BLaER1 treated with 17β-estradiol and CSF1 and Interleukin-3, amounts not matched to agents 10 nM and 100 nM (cell line): ENCODE data around the gene RNF11.

ENCODE experiments used
- H3K27ac ChIP-seq, 11 experiments: shearing (Covaris generic); formaldehyde crosslinking; 2 replicates each; pipeline ENCODE4 v1.8.1; 2022
- H3K27me3 ChIP-seq, 11 experiments: shearing (Covaris generic); formaldehyde crosslinking; 2 replicates each; pipeline ENCODE4 v1.8.1; 2022
- H3K36me3 ChIP-seq, 11 experiments: shearing (Covaris generic); formaldehyde crosslinking; 2 replicates each; pipeline ENCODE4 v1.8.1; 2022
- H3K4me1 ChIP-seq, 10 experiments: shearing (Covaris generic); formaldehyde crosslinking; 2 replicates each; pipeline ENCODE4 v1.8.1; 2022
- H3K4me2 ChIP-seq, 11 experiments: shearing (Covaris generic); formaldehyde crosslinking; 2 replicates each; pipeline ENCODE4 v1.8.1; 2022
- H3K4me3 ChIP-seq, 10 experiments: shearing (Covaris generic); formaldehyde crosslinking; 2 replicates each; pipeline ENCODE4 v1.8.1; 2022
- H3K9ac ChIP-seq, 11 experiments: shearing (Covaris generic); formaldehyde crosslinking; 2 replicates each; pipeline ENCODE4 v1.8.1; 2022
- H3K9me3 ChIP-seq, 11 experiments: shearing (Covaris generic); formaldehyde crosslinking; replicated peaks in 1 of 11; 2 replicates each; pipeline ENCODE4 v1.8.1; 2022
- H4K20me1 ChIP-seq, 11 experiments: shearing (Covaris generic); formaldehyde crosslinking; 2 replicates each; pipeline ENCODE4 v1.8.1; 2022
- Cebpa-rat ChIP-seq, 11 experiments: shearing (Covaris generic); IDR thresholded peaks; 2 replicates each; pipeline ENCODE4 v1.8.1; 2022

The RNF11 gene

DNA sequence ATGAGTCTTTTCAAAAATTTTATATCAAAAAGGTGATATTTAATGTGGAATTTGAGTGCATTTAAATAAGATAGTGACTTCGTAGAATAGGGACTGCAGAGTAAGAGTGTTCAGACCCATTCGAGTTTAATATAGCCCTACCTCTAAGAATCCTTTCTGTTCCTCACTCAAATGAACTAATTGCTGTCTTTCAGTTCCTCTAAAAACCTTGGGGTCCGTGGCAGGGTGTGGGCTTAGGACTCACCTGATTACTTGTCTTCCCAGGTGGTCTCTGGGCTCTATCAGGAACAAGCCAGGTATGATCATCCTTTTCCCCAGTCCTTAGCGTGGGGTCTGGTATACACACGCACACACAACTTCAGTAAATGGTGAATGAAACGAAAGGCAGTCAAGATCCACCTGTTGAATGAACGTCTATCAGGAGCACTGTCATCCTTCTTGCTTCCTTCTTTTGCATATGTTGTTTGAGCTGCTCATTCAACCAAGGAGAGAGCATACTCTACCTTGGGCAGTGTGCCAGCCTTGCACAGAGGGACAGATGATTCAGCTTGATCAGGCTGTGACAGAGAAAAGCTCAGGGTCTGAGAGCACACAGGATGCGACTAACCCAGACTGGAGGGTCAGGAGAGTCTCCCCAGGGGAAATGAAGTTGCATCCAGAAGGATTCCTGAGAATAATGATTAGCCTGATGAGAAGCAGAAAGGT is 1.2 kb upstream of the RNF11 start:
- Histone ChIP-seq H3K4me2 (peak overlapping the region; percentile 74 to 97 (median 90)), H3K27me3 (no peaks in the 10 kb centered on the region), H3K4me3 (peak overlapping the region in 9 of 10 experiments; percentile 82 to 99 (median 95); a peak in 14 of 20 replicates), H3K27ac (peak overlapping the region in 9 of 11 experiments; percentile 85 to 97 (median 90); a peak in 19 of 22 replicates), H4K20me1 (peaks cover 17 to 35% (median 32%) of the 10 kb centered on the region in 11 experiments; a peak in 20 of 22 replicates), H3K4me1 (peaks cover 42 to 62% (median 48%) of the 10 kb centered on the region in 10 experiments), H3K9me3 (no peaks in the 10 kb centered on the region), H3K9ac (peak overlapping the region in 10 of 11 experiments; percentile 89 to 98 (median 94); a peak in 18 of 22 replicates), H3K36me3 (0 out of 22 replicates have a peak, but pooled peaks cover 0 to 4% (median 0%) of the 10 kb centered on the region in 11 experiments)
- TF ChIP-seq Cebpa-rat (IDR thresholded peaks at IDR 0.05), result no peak

DNA sequence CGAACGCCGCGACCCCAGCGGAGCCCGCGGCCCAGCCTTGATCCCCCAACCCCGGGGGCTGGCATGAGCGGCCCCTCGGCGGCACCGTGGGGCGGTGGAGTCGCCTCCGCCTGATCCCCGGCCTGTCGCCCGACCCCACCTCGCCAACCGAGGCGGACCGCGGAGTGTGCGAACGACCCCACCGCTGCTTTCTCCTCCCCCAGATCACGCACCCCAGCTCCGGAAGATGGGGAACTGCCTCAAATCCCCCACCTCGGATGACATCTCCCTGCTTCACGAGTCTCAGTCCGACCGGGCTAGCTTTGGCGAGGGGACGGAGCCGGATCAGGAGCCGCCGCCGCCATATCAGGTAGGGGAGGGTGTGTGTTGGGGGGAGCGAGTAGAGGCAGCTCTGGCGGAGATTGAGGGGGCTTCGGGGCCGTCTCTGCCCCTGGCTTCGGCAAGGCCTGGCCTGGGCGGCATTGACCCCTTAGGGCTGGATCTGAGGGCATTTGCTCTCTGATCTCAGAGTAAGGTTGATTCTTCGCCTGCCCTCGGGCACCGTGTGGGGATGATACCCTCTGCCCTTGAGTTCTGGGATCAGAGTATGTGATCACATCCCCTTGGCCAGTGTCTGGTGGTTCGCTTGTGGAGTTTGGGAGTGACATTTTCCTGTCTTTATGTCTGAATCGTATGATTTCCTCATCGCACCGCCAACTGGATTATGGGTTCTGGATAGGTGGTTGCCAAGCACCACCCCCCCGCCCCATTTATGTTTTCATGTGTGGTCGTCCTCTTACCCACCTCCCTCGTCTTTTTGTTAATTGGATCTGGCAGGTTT is 668 bp downstream of the RNF11 start:
- H3K9ac ChIP-seq, result peak overlapping the region; percentile 89 to 98 (median 95)
- peaks cover 36 to 53% (median 50%) of the 10 kb centered on the region in 11 experiments for H4K20me1 ChIP-seq
- TF ChIP-seq Cebpa-rat (IDR thresholded peaks at IDR 0.05), result no peak
- H3K9me3 ChIP-seq, result no peaks in the 10 kb centered on the region
- H3K4me3 ChIP-seq, result peak overlapping the region; percentile 82 to 99 (median 95)
- peaks cover 0 to 15% (median 0%) of the 10 kb centered on the region in 11 experiments; a peak in 3 of 22 replicates for H3K36me3 ChIP-seq
- H3K4me1 ChIP-seq, result peaks cover 56 to 68% (median 62%) of the 10 kb centered on the region in 10 experiments
- peak overlapping the region; percentile 85 to 97 (median 90) for H3K27ac ChIP-seq
- H3K4me2 ChIP-seq, result peak overlapping the region; percentile 79 to 96 (median 92)
- no peaks in the 10 kb centered on the region for H3K27me3 ChIP-seq

- Histone ChIP-seq H3K9ac (peak overlapping the region; percentile 89 to 98 (median 95)), H3K4me3 (peak overlapping the region; percentile 82 to 99 (median 95)), H3K4me1 (peaks cover 56 to 75% (median 63%) of the 10 kb centered on the region in 10 experiments), H3K9me3 (no peaks in the 10 kb centered on the region), H4K20me1 (peaks cover 36 to 61% (median 58%) of the 10 kb centered on the region in 11 experiments), H3K27ac (peak overlapping the region; percentile 85 to 97 (median 90); a peak in 21 of 22 replicates), H3K4me2 (peak overlapping the region; percentile 79 to 96 (median 92)), H3K27me3 (no peaks in the 10 kb centered on the region), H3K36me3 (peaks cover 0 to 15% (median 0%) of the 10 kb centered on the region in 11 experiments; a peak in 3 of 22 replicates)
- no peak for TF ChIP-seq Cebpa-rat (IDR thresholded peaks at IDR 0.05)
Measured at GRCh38 chr1:51237351-51238033, 1.4 kb downstream of the RNF11 start.

DNA sequence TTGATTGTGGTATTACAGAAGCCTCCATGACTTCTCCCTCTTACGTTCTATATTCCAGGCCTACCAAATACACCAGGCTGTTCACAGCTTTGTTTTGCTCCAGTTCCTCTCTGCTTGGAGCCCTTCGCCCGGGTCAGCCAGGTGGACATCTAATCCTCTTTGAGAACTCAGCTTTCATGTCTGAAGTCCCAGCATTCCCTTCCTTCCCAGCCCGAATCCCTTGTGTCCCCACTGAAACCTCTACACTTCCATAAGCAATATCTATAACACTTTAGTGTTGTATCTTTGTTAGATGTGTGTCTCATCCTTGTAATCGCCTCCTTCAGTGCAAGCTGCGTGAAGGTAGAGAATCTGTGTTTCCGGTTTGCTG is 1.9 kb downstream of the RNF11 start:
- Histone ChIP-seq H3K4me2 (peak overlapping the region; percentile 79 to 96 (median 92)), H3K9ac (peak overlapping the region; percentile 89 to 98 (median 95); a peak in 21 of 22 replicates), H3K27me3 (no peaks in the 10 kb centered on the region), H3K9me3 (no peaks in the 10 kb centered on the region), H4K20me1 (peaks cover 36 to 66% (median 63%) of the 10 kb centered on the region in 11 experiments), H3K4me1 (peaks cover 56 to 77% (median 63%) of the 10 kb centered on the region in 10 experiments), H3K36me3 (peaks cover 0 to 15% (median 4%) of the 10 kb centered on the region in 11 experiments; a peak in 6 of 22 replicates), H3K4me3 (peak overlapping the region; percentile 82 to 99 (median 95)), H3K27ac (peak overlapping the region in 9 of 11 experiments; percentile 3 to 97 (median 91); a peak in 11 of 22 replicates)
- TF ChIP-seq Cebpa-rat (IDR thresholded peaks at IDR 0.05), result no peak

DNA sequence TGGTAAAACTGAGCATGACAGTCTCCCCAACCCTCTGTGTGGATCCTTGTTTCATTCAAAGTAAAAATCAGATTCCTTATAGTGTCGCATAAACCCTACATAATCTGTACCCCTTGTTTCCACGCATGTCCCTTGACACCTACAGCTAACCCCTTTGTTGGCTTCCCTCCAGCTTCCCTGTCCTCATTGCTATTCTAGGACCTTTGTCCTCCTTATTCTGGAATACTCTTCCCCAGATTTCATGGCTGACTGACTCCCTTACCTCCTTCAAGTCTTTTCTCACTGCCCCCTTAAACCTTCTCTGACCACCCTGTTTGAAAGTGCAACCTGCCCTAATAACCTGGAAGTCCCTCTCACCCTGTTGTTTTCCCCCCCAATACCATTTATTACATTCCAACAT is 4.0 kb downstream of the RNF11 start:
- Histone ChIP-seq H3K9ac (no peak overlapping the region; a peak in 1 of 22 replicates), H4K20me1 (peaks cover 46 to 87% (median 83%) of the 10 kb centered on the region in 11 experiments), H3K4me2 (peak overlapping the region; percentile 8 to 94 (median 80); a peak in 20 of 22 replicates), H3K4me3 (no peak overlapping the region), H3K27me3 (no peaks in the 10 kb centered on the region), H3K36me3 (peaks cover 0 to 29% (median 15%) of the 10 kb centered on the region in 11 experiments; a peak in 13 of 22 replicates), H3K9me3 (no peaks in the 10 kb centered on the region), H3K4me1 (peaks cover 41 to 61% (median 51%) of the 10 kb centered on the region in 10 experiments), H3K27ac (no peak overlapping the region)
- TF ChIP-seq Cebpa-rat (IDR thresholded peaks at IDR 0.05), result no peak

DNA sequence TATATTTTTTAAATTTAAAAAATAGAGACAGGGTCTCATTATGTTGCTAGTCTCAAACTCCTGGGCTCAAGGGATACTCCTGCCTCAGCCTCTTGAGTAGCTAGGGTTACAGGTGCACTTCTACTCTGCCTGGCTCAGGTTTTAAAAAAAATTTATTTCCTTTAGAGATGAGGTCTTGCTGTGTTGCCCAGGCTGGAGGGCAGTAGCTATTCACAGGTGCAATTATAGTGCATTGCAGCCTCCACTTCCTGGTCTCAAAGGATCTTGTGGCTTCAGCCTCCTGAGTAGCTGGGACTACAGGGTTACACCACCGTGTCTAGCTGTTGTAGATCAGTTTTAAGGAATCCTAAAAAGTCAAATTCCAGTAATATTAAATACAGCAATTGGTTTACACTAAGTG is 5.0 kb downstream of the RNF11 start:
- H3K27ac ChIP-seq, result no peak overlapping the region
- no peak overlapping the region for H3K9ac ChIP-seq
- H3K9me3 ChIP-seq, result no peaks in the 10 kb centered on the region
- peaks cover 0 to 35% (median 21%) of the 10 kb centered on the region in 11 experiments; a peak in 14 of 22 replicates for H3K36me3 ChIP-seq
- H3K4me3 ChIP-seq, result no peak overlapping the region
- H3K4me1 ChIP-seq, result peaks cover 34 to 54% (median 44%) of the 10 kb centered on the region in 10 experiments
- TF ChIP-seq Cebpa-rat (IDR thresholded peaks at IDR 0.05), result no peak
- H3K4me2 ChIP-seq, result peak overlapping the region; percentile 29 to 93 (median 79); a peak in 21 of 22 replicates
- no peaks in the 10 kb centered on the region for H3K27me3 ChIP-seq
- peaks cover 57 to 97% (median 94%) of the 10 kb centered on the region in 11 experiments for H4K20me1 ChIP-seq

DNA sequence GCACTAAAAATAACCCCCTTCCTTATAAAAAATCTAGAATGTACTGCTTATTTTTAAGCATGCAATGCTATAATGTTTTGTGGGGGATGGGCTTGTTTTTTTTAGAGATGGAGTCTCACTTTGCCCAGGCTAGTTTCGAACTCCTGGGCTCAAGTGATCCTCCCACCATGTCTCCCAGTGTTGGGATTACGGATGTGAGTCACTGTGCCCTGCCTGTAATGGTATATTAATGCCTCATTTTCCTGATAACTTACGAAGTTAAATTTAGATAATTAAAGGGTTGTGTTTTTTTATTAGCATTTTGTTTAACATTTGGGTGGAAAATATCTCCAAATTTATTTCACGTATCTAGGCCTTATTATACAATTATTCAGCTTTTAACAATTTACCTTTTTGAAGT is 6.5 kb downstream of the RNF11 start:
- no peak for TF ChIP-seq Cebpa-rat (IDR thresholded peaks at IDR 0.05)
- Histone ChIP-seq H3K4me2 (no peak overlapping the region), H3K27ac (no peak overlapping the region), H3K27me3 (no peaks in the 10 kb centered on the region), H3K9ac (no peak overlapping the region), H3K9me3 (no peaks in the 10 kb centered on the region), H3K36me3 (peaks cover 0 to 42% (median 24%) of the 10 kb centered on the region in 11 experiments; a peak in 14 of 22 replicates), H3K4me1 (peaks cover 39 to 65% (median 46%) of the 10 kb centered on the region in 10 experiments), H4K20me1 (peaks cover 63 to 100% (median 100%) of the 10 kb centered on the region in 11 experiments), H3K4me3 (no peak overlapping the region)

GRCh38 chr1:51247022-51247421 is 10.9 kb downstream of the RNF11 start:
- H3K4me2 ChIP-seq, result peak overlapping the region in 2 of 11 experiments; percentile 2 to 17; a peak in 1 of 22 replicates
- H3K4me3 ChIP-seq, result no peak overlapping the region
- peaks cover 0 to 20% (median 6%) of the 10 kb centered on the region in 10 experiments; a peak in 8 of 20 replicates for H3K4me1 ChIP-seq
- no peak overlapping the region for H3K9ac ChIP-seq
- H3K9me3 ChIP-seq, result peaks cover 0 to 9% (median 0%) of the 10 kb centered on the region in 11 experiments; a peak in 3 of 22 replicates
- H3K27ac ChIP-seq, result no peak overlapping the region
- H4K20me1 ChIP-seq, result peaks cover 34 to 100% (median 90%) of the 10 kb centered on the region in 11 experiments
- no peak for TF ChIP-seq Cebpa-rat (IDR thresholded peaks at IDR 0.05)
- H3K36me3 ChIP-seq, result peaks cover 0 to 59% (median 42%) of the 10 kb centered on the region in 11 experiments; a peak in 21 of 22 replicates
- no peaks in the 10 kb centered on the region for H3K27me3 ChIP-seq
